ENCODE data around the gene COL5A3.

Gene COL5A3

DNA sequence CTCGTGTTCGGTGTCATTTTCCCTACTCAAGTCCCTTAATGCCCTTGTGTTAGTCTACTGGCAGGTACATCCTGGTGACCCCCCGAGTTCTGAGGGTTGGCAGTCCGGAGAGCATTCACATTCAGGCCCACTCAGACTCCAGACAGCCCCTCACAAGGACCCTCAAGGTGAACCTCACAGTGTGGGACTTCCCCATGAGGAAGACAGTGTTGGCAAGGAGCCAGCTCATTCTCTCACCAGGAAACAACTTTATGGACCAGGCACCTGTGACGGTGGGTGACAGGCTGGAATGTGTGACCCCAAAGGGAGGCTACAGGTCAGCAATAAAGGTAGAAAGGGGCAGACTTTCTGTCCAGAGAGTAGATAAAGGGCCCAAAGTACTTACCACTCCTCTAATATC, 27.5 kb upstream of the COL5A3 start:
- peaks cover 3% of the 10 kb centered on the region; the same call in 1 of the 2 replicates for H3K27me3 ChIP-seq (ENCODE audit: insufficient read depth, low read length)
- TF ChIP-seq EZH2 (IDR thresholded peaks at IDR 0.05; ENCODE audit: borderline replicate concordance, low read length): no peak
- TF ChIP-seq, protein P1, sequence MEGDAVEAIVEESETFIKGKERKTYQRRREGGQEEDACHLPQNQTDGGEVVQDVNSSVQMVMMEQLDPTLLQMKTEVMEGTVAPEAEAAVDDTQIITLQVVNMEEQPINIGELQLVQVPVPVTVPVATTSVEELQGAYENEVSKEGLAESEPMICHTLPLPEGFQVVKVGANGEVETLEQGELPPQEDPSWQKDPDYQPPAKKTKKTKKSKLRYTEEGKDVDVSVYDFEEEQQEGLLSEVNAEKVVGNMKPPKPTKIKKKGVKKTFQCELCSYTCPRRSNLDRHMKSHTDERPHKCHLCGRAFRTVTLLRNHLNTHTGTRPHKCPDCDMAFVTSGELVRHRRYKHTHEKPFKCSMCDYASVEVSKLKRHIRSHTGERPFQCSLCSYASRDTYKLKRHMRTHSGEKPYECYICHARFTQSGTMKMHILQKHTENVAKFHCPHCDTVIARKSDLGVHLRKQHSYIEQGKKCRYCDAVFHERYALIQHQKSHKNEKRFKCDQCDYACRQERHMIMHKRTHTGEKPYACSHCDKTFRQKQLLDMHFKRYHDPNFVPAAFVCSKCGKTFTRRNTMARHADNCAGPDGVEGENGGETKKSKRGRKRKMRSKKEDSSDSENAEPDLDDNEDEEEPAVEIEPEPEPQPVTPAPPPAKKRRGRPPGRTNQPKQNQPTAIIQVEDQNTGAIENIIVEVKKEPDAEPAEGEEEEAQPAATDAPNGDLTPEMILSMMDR (IDR thresholded peaks at IDR 0.05; ENCODE audit: low read length): no peak
- no peaks in the 10 kb centered on the region for H3K79me2 ChIP-seq (ENCODE audit: insufficient read depth, low read length)
- no peak overlapping the region for H3K4me3 ChIP-seq (ENCODE audit: low read depth, low read length, poor library complexity, severe bottlenecking)
- H3K4me2 ChIP-seq (ENCODE audit: low read length): no peak overlapping the region
- H2AFZ ChIP-seq (ENCODE audit: low read length): no peak overlapping the region
- no peaks in the 10 kb centered on the region for H3K9me3 ChIP-seq (ENCODE audit: low read length)
- H3K27ac ChIP-seq (ENCODE audit: low read depth, low read length, poor library complexity, severe bottlenecking): no peak overlapping the region
- H3F3A ChIP-seq (ENCODE audit: insufficient read depth, low read length): no peaks in the 10 kb centered on the region
- no peaks in the 10 kb centered on the region for H4K20me1 ChIP-seq (ENCODE audit: insufficient read depth, low read length)
- no peaks in the 10 kb centered on the region for H3K9me2 ChIP-seq (ENCODE audit: low read depth, low read length)
- no peaks in the 10 kb centered on the region for H3K36me3 ChIP-seq (ENCODE audit: insufficient read depth, low read length)
- no peak overlapping the region for H3K9ac ChIP-seq (ENCODE audit: low read length)
- no peaks in the 10 kb centered on the region for H3K4me1 ChIP-seq (ENCODE audit: insufficient read depth, low read length, severe bottlenecking)

DNA sequence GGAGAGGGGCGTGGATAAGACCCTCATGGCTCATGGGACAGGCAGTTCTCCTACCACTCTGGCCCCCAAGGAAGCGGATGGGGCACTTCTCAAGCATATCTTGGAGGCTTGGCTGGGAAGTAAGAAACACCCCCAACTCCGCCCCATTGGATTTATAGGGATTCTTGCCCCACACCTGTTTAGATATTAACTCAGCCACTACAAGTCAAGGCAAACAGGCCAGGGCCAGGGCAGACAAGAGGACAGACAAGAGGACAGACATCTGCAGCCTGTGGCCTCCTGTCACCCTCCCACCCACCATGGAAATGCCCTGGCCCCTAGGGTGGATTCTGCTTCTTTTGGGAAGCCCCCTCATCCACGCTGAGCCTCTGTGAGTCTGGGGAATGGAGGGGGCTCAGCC, 27.1 kb upstream of the COL5A3 start:
- Histone ChIP-seq H3K79me2 (ENCODE audit: insufficient read depth, low read length) (no peaks in the 10 kb centered on the region), H2AFZ (ENCODE audit: low read length) (no peak overlapping the region), H3K9ac (ENCODE audit: low read length) (no peak overlapping the region), H3K27me3 (ENCODE audit: insufficient read depth, low read length) (peaks cover 3% of the 10 kb centered on the region; the same call in 1 of the 2 replicates), H3K36me3 (ENCODE audit: insufficient read depth, low read length) (no peaks in the 10 kb centered on the region), H3F3A (ENCODE audit: insufficient read depth, low read length) (no peaks in the 10 kb centered on the region), H3K9me3 (ENCODE audit: low read length) (no peaks in the 10 kb centered on the region), H3K4me1 (ENCODE audit: insufficient read depth, low read length, severe bottlenecking) (no peaks in the 10 kb centered on the region), H3K4me2 (ENCODE audit: low read length) (no peak overlapping the region), H3K27ac (ENCODE audit: low read depth, low read length, poor library complexity, severe bottlenecking) (no peak overlapping the region), H4K20me1 (ENCODE audit: insufficient read depth, low read length) (no peaks in the 10 kb centered on the region), H3K4me3 (ENCODE audit: low read depth, low read length, poor library complexity, severe bottlenecking) (no peak overlapping the region), H3K9me2 (ENCODE audit: low read depth, low read length) (no peaks in the 10 kb centered on the region)
- no peak for TF ChIP-seq EZH2 (IDR thresholded peaks at IDR 0.05; ENCODE audit: borderline replicate concordance, low read length)
- TF ChIP-seq, protein P1 (IDR thresholded peaks at IDR 0.05; ENCODE audit: low read length): no peak

DNA sequence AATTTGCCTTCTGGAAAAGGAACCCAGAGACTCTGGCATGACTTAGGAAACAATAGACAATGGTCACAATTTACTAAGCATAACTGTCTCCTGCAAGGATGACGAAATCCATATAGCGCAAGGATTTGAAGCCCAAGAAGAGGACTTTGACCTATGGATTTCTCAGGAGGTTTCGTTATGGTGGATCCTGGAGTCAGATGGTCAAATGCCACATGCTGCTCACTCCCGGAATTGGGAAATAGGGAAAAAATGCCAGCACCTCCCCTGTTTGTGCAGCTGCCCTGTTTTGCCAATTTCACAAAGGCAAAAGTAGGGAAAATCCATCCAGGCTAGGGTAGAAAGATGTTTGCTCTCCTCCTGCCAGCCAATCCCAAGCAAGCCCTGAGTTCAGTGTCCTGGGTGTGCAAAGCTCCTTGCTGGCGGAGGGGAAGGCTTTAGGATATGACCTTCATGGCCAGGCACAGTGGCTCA, 26.3 kb upstream of the COL5A3 start:
- Histone ChIP-seq H3K79me2 (ENCODE audit: insufficient read depth, low read length) (no peaks in the 10 kb centered on the region), H3K4me2 (ENCODE audit: low read length) (no peak overlapping the region), H3K9ac (ENCODE audit: low read length) (no peak overlapping the region), H3K36me3 (ENCODE audit: insufficient read depth, low read length) (no peaks in the 10 kb centered on the region), H4K20me1 (ENCODE audit: insufficient read depth, low read length) (no peaks in the 10 kb centered on the region), H3K27ac (ENCODE audit: low read depth, low read length, poor library complexity, severe bottlenecking) (no peak overlapping the region), H3K27me3 (ENCODE audit: insufficient read depth, low read length) (peaks cover 1% of the 10 kb centered on the region; the same call in 1 of the 2 replicates), H3K9me2 (ENCODE audit: low read depth, low read length) (no peaks in the 10 kb centered on the region), H3K9me3 (ENCODE audit: low read length) (no peaks in the 10 kb centered on the region), H3K4me3 (ENCODE audit: low read depth, low read length, poor library complexity, severe bottlenecking) (no peak overlapping the region), H3F3A (ENCODE audit: insufficient read depth, low read length) (no peaks in the 10 kb centered on the region), H3K4me1 (ENCODE audit: insufficient read depth, low read length, severe bottlenecking) (no peaks in the 10 kb centered on the region), H2AFZ (ENCODE audit: low read length) (no peak overlapping the region)
- TF ChIP-seq EZH2 (IDR thresholded peaks at IDR 0.05; ENCODE audit: borderline replicate concordance, low read length): no peak
- TF ChIP-seq, protein P1 (IDR thresholded peaks at IDR 0.05; ENCODE audit: low read length): no peak
